T1000 (cell line): ENCODE measurements around the gene KAZALD1.
"Not testable (repeated sequence)": the region's sequence is repeated elsewhere in the genome, so short reads cannot be mapped to it uniquely, and the experiment has no call there.

Experiments
- DNase-seq: peaks from one replicate; lab custom pipeline; 2025; ENCODE audit warnings: mixed read lengths; lab: John Stamatoyannopoulos, UW

The KAZALD1 gene

DNA sequence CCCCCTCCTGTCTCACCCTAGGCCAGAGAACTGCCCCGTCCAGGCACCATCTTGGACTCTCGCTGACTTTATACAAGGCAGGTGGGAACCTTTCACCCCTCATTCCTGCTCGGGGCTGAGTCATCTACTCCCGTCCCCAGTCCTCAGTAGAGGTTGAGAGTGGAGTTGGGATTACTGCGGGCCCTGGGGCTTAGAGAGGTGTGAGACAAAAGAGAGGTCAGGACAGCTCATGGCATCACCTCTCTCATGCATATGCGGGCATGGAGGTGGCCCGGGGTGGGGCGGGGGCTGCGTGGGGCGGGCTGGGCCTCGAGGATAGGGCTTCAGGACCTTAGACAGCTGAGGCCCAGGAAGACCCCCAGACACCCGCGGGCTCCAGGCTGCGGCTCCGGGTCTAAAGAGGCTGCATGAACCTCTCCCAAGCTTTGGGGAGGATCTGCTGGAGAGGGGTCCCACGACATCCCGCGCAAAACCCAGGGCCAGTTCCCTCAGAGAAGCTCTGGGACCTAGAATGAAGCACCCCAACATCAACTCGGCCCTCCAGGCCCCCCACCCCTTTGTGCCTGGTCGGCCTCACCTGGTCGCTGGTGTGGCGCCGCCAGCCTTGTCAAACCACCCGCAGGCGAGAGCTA is 31.2 kb upstream of the KAZALD1 start:
- DNase-seq, result no peak

DNA sequence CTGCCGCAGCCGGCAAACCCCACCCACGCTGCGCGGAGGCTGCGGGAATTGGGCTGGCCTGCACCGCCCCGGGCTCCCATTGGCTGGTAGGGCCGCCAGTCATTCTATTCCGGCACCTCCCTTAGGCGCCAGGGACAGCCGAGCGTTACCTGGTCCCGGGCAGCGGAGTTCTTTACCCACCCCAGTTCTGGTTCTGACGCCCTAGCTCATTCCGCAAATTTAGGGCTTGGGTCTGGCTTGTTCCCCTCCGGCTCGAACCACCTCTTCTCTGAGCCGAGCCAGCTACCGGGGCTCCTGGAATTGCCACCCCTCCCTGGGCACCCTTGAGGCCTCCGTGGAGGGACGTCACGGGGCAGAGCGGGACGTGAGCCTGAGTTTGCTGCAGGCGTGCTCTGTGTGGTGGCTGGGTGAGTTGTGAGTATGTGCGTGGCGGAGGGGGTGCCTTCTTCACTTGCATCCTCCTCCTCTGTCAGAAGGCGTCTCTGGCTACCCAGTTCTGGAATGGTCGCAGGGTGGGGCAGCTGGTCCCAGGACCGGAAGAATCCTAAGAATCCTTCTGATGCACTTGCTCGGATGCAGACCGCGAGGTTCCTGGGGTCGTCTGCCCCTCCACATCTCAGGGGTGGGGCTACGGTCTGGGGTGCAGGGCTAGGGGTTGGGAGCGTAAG is 30.5 kb upstream of the KAZALD1 start, which contains the start of the genes PDZD7 and SFXN3:
TSS of gene PDZD7 (minus strand) at position 2 of the 668 bp plus-strand sequence. CDS start 910 bp downstream, outside the sequence.
TSS of gene SFXN3 (plus strand) at position 107 of the 668 bp plus-strand sequence. CDS start 3,461 bp downstream, outside the sequence.
- peak; percentile 87 for DNase-seq

DNA sequence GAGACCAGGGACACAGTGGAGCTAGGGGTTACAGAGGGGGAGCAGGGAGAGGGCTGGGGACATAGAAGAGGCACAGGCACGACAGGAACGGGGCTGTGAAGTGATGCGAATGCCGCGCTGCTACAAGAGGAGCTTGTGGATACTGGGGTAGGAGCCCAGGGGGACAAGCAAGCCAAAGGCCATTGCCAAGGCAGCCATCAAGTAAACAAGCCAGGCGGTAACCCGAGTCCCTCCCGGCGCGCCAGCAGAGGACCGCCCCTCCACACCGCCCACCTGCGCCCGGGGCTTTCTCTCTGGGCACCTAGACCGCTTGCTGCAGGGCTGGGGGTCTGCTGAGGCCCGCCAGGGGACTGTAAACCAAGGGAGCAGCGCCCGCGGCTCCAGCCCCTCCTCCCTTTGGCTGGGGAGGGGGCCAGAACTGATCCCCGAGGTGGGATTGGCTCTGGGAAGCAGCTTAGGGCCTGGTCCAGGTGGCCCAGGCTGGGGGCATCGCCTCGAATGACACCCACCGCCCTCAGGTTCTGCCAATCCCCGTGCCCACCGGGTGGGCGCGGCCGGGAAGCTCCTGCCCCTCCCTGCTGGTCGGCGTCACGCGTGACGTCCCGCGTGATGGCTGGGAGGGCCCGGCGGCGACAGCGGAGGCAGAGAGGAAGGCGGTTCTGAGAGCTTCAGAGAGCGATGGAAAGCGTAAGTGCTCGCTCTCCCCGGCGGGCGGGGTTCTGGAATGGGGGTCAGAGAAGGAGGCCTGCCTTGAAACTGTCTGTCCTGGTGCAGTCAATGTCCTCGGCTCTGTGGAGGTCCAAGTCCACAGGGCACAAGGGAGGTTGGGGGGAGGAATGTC is 29.8 kb upstream of the KAZALD1 start:
- peak; percentile 62 for DNase-seq

DNA sequence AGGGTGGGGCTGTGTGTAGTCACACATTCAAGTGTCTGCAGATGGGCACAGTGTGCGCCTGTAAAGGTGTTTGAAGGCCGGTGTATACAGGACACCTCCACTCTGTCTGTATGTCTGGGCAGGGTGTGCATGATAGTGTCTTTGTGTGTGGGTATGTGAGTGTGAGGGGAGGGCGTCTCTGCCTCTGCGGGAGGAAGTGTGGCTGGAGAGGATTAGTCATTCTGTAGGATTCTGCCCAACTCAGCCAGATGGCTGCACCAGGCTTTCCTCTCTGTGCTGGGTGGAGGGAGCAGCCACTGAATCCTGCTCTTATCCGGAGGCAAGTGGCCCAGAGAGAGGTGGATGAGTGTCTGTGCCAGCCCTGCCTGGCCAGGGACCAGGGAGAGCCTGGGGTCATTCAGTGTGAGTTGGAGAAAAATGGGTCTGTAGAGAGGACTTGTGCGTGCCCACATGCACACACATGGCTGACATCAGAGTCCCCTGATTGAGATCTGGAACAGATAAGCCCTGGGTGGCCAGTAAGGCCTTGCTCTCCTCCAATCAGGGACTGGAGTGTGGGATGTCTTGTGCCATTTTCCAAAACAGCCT is 29.1 kb upstream of the KAZALD1 start:
- DNase-seq, result peak; percentile 77

DNA sequence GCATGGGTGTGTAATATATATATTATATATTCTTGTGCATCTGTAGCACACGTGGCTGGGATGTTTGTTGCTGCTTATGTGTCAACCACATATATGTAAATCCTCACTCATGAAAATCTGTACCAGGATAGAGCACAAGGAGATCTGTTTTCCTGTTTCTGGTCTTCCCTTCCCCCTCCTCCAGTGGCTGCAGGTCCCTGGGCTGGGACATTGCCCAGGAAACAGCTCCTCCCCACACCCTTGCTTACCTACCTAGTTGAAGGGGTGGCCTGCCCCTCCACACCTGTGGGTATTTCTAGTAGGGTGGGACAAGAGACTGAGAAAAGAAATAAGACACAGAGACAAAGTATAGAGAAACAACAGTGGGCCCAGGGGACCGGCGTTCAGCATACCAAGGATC is 28.5 kb upstream of the KAZALD1 start:
- no peak for DNase-seq

DNA sequence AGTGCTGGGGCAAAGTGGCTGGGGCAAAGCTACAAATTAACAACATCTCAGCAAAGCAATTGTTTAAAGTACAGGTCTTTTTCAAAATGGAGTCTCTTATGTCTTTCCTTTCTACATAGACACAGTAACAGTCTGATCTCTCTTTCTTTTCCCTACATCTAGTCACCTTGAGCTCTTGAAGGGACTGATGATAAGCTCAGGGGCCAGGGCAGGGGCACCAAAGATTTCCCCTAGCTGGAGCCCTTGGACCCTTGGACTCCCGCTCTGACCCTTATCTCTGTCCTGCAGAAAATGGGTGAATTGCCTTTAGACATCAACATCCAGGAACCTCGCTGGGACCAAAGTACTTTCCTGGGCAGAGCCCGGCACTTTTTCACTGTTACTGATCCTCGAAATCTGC is 27.4 kb upstream of the KAZALD1 start:
- DNase-seq, result not testable (repeated sequence)

DNA sequence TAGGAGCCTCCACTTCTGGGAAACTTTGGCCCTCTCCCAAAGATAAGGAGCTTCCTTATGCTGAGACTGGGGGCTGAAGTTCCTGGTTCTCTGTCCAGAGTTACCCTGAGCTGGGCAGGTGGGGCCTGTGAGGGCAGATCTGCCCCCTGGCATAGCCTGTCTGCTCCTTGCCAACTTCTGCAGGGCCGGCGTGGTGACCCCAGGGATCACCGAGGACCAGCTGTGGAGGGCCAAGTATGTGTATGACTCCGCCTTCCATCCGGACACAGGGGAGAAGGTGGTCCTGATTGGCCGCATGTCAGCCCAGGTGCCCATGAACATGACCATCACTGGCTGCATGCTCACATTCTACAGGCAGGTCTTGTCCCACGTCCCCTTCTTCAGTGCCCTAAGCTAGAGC is 26.5 kb upstream of the KAZALD1 start:
- DNase-seq, result no peak

DNA sequence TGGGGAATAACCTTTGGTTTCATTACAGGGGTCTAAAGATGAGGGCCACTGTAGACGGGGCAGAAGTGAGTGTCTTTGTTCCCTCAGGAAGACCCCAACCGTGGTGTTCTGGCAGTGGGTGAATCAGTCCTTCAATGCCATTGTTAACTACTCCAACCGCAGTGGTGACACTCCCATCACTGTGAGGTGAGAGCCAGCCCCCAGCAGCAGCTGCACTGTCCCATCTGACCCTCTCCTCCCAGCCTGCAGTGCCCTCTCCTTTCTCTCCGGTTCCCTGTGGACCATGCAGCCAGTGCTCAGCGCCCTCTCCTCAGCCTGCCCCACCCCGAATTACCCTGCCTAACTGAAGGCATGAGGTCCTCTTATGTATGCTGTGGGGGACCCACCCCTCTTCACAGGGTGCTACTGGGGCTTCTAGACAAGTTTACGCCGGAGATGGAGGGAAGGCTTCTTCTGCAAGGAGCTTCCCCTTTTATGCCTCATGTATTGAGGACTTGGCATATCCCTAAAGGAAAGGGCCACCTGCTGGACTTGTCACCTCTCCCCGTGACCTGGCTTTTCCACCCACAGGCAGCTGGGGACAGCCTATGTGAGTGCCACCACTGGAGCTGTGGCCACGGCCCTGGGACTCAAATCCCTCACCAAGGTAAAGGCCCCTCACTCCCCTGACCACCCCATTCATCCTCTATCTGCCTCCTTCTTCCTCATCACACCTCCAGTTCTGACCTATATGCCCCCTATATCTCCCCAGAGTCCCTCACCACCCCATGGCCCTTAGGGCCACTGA is 25.7 kb upstream of the KAZALD1 start:
- DNase-seq, result no peak

DNA sequence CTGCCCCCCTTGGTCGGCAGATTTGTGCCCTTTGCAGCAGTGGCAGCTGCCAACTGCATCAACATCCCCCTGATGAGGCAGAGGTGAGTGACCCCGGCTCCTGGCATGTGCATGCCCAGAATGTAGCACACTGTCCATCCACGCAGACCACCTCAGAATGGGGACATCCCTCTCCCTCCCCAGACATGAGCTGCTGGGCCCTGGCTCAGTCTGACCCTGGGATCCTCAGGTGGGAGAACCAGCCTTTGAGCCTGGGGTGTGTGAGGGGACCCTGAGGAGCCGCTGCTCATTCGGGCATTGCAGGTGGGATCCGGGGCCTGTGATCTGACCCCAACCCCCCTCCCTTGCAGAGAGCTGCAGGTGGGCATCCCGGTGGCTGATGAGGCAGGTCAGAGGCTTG is 25.1 kb upstream of the KAZALD1 start:
- no peak for DNase-seq

DNA sequence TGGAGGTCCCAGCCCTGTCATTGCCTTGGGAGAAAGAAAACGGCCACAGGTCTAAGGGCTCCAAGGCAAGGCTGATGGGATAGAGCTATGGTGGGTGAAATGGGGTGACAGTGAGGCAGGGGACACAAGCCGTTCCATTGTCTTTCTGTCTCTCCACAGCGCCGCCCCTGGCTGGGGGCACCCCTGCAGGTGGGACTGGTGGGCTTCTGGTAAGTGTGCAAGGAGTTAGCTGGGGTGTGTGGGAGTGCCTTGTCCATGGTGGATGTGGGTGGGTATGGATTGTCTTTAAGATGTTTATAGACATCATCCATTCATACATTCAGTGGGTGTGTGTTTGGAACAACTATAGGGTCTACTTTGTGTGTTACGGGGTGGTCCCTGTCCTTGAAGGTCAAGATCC is 23.3 kb upstream of the KAZALD1 start:
- no peak for DNase-seq

DNA sequence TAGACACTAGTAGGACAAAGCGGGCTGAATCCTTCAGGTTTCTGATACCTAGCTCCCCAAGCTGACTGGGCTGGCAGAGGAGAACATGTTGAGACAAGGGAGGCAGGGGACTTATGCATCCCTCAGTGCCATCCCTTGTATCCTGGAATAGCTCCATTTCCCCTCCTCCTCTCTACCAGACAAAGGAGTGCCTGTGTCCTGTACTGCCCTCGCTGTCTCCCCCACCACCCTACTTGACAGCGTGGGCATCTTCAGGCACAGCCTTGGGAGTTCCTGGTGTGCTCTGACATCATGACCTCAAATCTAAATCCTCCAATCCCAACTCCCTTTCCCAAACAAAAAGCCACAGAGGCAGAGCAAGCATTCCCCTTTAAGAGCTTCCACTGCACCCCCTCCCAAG is 21.7 kb upstream of the KAZALD1 start:
- no peak for DNase-seq

DNA sequence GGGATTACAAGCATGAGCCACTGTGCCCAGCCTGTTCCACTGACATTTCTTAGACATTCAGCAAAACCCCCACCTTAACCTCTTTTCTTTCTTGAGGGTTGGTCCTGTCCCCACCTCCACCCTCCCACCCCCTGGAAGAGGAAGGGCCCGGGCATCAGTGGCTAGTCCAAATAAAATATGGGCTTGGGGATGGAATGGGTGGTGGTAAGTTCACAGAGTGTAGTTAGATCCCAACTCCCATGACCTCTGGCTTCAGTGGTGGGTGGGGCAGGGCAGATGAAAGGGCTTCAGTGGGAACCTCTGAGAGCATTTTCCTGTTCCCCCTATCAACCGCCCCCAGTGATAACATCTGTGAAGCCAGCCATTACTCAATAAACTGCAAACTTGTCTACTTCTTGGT is 20.9 kb upstream of the KAZALD1 start:
- DNase-seq, result no peak

DNA sequence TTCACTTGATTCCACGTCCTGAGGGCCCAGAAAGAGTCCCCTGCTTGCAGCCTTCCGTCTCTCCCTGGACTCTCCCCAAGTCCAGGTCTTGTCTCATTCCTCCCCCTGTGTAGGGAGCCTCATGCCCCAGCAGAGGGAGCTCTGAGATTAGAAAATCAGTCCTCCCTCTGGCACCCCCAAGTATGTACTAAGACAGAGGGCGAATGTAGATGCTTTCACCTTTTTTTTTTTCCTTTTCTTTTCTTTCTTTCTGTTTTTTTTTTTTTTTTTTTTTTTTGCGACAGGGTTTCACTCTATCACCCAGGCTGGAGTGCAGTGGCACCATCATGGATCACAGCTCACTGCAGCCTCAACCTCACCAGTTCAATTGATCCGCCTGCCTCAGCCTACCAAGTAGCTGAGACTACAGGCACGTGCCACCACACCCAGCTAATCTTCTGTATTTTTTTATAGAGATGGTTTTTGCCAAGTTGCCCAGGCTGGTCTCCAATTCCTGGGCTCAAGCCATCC is 20.5 kb upstream of the KAZALD1 start:
- peak; percentile 66 for DNase-seq

DNA sequence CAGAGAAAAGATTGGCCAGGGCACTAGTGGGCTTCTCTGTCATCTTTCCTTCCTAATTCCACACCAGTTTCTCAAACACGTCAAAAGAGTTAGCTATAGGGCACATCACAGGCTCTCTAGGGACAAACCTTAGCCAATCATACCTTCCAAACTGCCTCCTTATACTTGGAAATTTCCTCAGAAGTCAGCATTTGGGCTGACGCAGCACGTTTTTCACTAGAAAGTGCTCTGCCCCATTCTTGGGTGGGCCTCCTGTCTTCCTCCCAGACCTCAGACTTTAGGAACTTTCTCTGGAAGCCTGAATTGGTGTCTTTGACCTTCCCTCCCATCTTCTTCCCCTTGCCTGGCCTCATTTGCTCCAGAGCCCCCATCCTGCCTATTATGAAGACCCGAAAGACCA is 19.7 kb upstream of the KAZALD1 start:
- no peak for DNase-seq

DNA sequence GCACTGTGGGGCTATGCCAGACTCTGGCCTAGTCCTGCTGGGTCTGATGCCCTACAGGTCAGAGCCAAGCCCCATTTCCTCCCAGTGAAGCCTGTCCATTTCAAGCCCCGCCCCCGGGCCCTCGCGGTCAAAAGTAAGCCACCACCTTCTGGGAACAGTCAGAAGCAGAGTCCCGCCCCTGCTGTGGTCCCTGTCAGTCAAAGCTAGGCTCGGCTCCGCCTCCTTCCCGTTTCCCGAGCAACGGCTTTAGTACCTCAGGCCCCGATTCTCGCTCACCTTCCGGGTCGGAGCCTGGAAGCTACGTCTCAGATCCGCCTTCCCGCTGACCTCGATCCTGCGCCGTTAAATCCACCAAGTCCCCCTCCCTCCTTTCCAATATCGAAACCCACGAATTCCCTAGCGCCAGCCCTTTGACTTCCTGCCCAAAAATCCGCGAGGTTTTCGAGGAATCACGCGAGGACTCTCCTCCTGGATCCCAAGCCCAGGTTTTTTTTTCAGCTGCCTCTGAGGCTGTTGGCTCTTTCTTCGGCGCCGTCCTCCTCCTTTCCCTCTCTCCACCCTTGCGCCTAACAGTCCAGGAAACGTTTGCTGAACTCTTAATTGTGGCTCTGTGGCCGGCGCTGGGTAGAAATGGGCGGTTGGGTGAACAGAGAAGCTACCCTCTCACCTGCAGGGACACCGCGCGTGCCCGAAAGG is 19.0 kb upstream of the KAZALD1 start:
- peak; percentile 93 for DNase-seq

DNA sequence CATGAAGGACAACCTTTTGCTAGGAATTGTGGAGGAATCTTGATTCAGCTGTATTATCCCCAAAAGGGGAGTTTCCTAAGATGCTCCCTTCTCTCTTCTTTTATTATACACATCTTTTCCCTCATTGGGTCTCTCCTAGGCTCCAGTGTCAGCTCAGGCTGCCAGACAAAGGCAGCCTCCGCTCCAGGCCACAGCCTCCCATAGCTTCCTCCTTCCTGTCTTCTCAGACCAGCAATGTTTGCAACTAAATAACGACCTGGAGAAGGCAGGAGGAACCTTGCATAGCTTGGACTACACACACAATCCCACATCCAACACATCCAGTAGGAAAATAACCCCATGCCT is 18.5 kb upstream of the KAZALD1 start:
- no peak for DNase-seq

DNA sequence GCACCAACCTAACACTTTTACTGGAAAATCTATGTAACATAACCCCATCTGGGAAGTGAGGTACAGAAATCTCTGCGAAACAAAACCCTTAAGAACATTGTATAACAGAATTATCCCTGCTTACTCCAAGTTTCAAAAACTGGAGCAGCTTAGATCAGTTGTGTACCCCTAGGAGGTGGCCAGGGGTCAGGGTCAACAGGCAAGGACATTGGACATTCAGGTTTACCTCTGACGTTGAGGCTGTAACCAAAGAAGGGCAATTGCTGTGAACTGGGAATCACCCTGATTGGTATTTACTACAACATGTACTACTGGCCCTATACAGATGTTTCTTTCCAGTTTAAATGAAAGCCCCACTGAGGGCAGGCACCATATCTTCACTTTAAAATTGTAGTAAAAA is 17.7 kb upstream of the KAZALD1 start:
- DNase-seq, result no peak

DNA sequence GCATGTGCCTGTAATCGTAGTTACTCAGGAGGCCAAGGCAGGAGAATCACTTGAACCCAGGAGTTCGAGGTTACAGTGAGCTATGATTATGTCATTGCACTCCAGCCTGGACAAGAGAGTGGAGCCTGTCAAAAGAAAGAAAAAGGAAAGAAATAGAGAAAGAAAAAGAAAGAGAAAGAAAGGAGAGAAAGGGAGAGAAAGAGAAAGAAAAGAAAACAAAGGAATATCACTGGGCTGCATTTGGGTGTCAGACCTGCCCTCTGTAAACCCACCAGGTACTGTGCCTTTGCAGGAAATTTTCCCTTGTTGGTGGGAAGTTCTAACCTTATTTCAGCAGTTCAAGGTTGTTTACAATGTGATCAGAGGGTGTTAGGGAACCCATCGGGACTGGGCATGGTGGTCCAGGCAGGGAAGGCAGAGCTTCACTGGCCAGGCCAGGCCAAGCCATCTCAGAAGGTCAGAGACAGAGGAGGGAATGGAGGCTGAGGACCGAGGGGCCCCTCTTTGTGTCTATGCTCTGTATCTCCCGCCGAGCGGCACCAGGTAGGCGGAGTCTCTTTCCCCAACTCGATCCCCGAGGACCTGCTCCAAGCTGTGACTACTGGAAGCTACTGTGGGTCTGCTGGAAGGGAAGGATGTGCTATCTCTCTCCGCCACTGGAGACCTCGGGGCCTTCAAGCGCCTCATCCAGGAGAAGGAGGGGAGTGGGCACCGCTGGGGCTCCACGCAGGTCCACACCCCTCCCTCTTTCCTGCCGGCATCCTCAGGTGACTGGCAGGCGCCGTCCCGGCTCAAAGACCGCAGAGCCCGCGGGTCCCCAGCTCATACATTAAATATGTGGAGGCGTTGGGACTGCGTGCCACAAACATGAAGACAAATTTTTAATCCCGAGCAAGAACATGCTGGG is 15.2 kb upstream of the KAZALD1 start:
- DNase-seq, result no peak

DNA sequence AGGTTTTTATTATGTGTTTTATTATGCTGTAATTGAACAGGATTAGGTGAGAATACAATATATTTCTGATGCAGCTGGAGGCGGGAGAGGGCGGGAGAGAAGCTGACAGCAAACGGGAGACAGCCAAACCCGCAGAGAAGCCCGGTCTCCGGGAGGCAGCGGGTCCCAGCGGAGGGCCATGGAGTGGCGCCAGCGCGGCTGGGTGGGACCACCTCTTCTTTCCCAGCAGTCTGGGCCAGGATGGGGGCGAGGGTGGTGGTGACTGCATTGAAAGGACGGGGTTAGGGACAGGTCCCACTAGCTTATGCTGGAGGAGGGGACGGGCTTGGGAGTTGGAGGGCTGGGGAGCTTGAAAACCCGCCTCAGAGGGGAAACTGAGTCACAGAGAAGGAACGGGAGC is 14.5 kb upstream of the KAZALD1 start:
- no peak for DNase-seq
